Gastrocnemius medialis (tissue), 4 donors: ENCODE data around the gene MSANTD1. TPM values are rescaled to one million over a fixed set of nuclear protein-coding genes. Genes with fewer than 3 reads are reported as not detected.

Source experiments
- ATAC-seq, 2 donors: fragments of 150-250 bp; one replicate each; pipeline ENCODE4 v1.9.1; 2016
- DNase-seq, 2 donors: peaks; one replicate each; pipeline ENCODE4 v3.0.0-alpha.2; 2019
- H3K27ac ChIP-seq, 4 donors: fragments of 200-600 bp; sonication (generic); 1 replicate in 1 of 4; 2 replicates in 3 of 4; pipeline ENCODE4 v1.5.1; 2016 to 2018; ENCODE audit warnings: mild to moderate bottlenecking in 2 of 4, moderate library complexity in 1 of 4
- H3K27me3 ChIP-seq, 3 donors: fragments of 200-600 bp; sonication (generic) in 2 of 3; 1 replicate in 1 of 3; 2 replicates in 2 of 3; pipeline versions ENCODE4 v1.5.1 to v1.6.0; 2016 to 2019; ENCODE audit warnings: mild to moderate bottlenecking in 1 of 3, moderate library complexity in 1 of 3
- H3K36me3 ChIP-seq, 2 donors: fragments of 200-600 bp; sonication (generic) in 1 of 2; one replicate each; pipeline ENCODE4 v1.5.1; 2017 to 2018
- H3K4me1 ChIP-seq, 2 donors: fragments of 200-600 bp; sonication (generic) in 1 of 2; one replicate each; pipeline ENCODE4 v1.5.1; 2016 to 2017; ENCODE audit warnings: mild to moderate bottlenecking in 2 of 2
- H3K4me3 ChIP-seq, 4 donors: fragments of 200-600 bp; sonication (generic) in 3 of 4; 1 replicate in 1 of 4; 2 replicates in 3 of 4; pipeline ENCODE4 v1.5.1; 2016 to 2019; ENCODE audit warnings: mild to moderate bottlenecking in 2 of 4
- H3K9me3 ChIP-seq, 3 donors: fragments of 200-600 bp; sonication (generic) in 2 of 3; 1 replicate in 1 of 3; 2 replicates in 2 of 3; pipeline ENCODE4 v1.5.1; 2016 to 2019
- POLR2A ChIP-seq, 2 donors: fragments of 450-650 bp; IDR thresholded peaks; one replicate each; pipeline ENCODE4 v1.6.1; 2017; ENCODE audit warnings: antibody characterized with exemption in 2 of 2, mild to moderate bottlenecking in 2 of 2, moderate library complexity in 2 of 2
- in situ Hi-C, 4 donors: fragments of 200-750 bp; cut with MboI; loops; one replicate each; pipeline versions ENCODE4 v1.15.0 to v1.8.0; 2017; ENCODE audit warnings: low sequenced_read_pairs in 4 of 4
- intact Hi-C: fragments of 100-400 bp; cut with DNase I; formaldehyde crosslinking; loops from one replicate; pipeline ENCODE4 v1.15.1; 2023; ENCODE audit warnings: low total_unique reads
- total RNA-seq, 4 donors: library from RNA; depleted of rRNA; stranded (reverse); fragments of >200 nt; gene quantifications; one replicate each; pipeline versions ENCODE4 v1.1.0 to v1.2.3, GENCODE V29; 2016
- TF ChIP-seq, protein P1 (sequence below), 5 experiments: fragments of 450-650 bp in 3 of 5; fragments of 200-600 bp in 2 of 5; sonication (generic) in 2 of 5; IDR thresholded peaks in 4 of 5; conservative IDR thresholded peaks in 1 of 5; 1 replicate in 4 of 5; 2 replicates in 1 of 5; pipeline ENCODE4 v1.5.1; 2016 to 2019; ENCODE audit warnings: antibody characterized with exemption in 5 of 5, mild to moderate bottlenecking in 3 of 5, moderate library complexity in 3 of 5

Gene MSANTD1
- total RNA-seq, 4 donors from 2014 or later, result 0.36 to 1.5 (median 0.48) TPM

DNA sequence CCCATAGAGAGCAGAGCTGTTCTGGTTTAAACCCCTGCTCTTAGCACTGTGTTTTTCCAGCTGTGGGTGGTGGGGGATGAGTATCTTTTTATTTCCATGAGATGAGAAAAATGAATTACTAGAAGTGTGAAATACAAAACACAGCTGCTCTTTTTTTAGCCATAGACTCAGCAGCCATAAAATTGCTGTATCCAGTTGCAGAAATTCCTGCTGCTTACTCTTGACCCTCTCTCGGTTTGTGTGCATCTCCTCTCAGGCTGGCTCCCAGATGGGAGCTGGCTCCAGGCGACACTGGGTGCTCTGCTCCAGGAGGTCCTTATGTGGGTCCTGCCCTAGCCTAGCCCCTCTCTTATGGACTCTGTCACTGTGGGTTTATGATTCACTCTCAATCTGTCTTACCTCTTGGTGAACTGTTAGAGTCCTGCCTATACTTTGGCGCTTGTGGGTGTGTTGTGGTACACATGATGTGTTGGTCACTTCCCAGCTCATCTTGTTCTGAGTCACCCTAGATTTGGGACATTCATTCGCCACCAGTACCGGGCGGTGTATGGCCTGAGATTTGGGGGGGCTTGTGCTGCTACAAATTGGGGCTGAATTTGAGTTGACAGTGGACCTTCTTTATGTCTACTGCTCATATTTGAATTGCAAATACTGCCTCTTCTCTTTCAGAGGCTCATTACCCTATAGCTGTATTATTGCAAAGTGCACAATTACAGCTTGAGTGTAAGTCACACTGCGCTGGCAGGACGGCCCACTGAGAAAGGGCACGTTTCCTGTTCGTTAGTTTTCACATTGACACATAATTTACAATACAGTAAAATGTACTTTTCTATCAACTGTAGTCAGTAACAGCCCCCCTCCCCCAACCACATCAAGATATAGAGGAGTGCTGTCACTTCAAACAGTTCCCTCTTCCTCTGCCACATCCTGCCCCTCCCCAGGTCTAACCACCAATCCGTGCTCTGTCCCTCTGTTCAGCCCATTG is 46.9 kb upstream of the MSANTD1 start:
- Histone ChIP-seq H3K9me3 (no peaks in the 10 kb centered on the region), H3K27me3 (no peaks in the 10 kb centered on the region), H3K4me1 (peaks cover 48 to 56% of the 10 kb centered on the region in 2 donors), H3K4me3 (no peak overlapping the region), H3K36me3 (peaks cover 0 to 10% of the 10 kb centered on the region in 2 donors), H3K27ac (peak overlapping the region; percentile 77 to 85 (median 82))
- in situ Hi-C loops, result loop anchor here in 1 of 4 donors (25.0 kb wide), 1 partner anchor 260 kb away; the partner anchor contains the start of gene DOK7
- intact Hi-C loops, result loop anchor here (1.0 to 5.0 kb wide), 3 partner anchors 20 to 280 kb away; no protein-coding TSS in a partner anchor
- DNase-seq, result peak; percentile 40 to 58
- peak; percentile 61 to 67 for ATAC-seq
- TF ChIP-seq, protein P1, sequence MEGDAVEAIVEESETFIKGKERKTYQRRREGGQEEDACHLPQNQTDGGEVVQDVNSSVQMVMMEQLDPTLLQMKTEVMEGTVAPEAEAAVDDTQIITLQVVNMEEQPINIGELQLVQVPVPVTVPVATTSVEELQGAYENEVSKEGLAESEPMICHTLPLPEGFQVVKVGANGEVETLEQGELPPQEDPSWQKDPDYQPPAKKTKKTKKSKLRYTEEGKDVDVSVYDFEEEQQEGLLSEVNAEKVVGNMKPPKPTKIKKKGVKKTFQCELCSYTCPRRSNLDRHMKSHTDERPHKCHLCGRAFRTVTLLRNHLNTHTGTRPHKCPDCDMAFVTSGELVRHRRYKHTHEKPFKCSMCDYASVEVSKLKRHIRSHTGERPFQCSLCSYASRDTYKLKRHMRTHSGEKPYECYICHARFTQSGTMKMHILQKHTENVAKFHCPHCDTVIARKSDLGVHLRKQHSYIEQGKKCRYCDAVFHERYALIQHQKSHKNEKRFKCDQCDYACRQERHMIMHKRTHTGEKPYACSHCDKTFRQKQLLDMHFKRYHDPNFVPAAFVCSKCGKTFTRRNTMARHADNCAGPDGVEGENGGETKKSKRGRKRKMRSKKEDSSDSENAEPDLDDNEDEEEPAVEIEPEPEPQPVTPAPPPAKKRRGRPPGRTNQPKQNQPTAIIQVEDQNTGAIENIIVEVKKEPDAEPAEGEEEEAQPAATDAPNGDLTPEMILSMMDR (IDR thresholded peaks at IDR 0.05 in 4 of 5, conservative IDR thresholded peaks at IDR 0.05 in 1 of 5), result no peak
- peak in 1 of 2 donors; percentile 70 for TF ChIP-seq POLR2A (IDR thresholded peaks at IDR 0.05)

DNA sequence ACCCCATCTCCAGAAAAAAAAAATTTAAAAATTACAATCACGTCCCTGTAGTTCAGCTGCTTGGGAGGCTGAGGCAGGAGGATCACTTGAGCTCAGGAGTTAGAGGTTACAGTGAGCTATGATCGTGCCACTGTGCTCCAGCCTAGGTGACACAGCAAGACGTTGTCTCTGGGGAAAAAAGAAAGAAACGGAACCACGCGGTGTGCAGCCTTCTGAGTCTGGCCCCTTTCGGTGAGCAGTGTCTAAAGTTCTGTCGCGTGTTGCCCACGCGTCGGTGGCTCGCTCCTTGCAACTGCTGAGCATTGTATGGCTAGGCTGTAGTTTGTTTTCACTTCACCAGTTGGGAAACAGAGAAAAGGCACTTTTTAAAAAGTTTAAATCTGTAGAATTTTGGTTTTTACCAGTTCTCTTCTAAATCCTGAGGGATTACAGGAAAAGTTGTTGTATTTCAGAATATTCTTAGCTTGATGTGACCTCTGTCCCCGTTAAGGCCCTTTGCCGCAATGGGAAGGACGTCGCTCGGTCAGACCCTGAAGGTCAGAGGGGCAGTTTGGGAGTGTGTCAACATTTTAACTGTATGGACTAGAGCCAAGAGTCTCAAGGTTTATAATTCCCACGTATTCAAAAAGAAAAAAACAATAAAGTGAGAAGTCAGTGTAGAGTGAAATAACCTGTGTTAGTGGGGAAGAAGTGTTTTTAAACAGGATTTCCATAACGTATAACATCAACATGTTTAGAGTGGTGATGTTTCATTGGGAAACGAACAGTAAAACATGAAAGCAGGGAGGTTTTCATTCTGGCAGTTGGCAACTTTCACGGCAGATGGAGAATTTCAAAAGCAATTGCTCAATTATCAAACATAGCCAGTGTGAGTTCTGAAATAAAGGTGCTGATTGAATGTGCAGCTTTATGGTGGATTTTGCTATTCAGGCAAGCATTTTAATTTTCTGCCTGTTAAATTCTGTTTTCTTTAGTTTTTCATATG is 45.8 kb upstream of the MSANTD1 start:
- H3K9me3 ChIP-seq, result no peaks in the 10 kb centered on the region
- peaks cover 0 to 20% of the 10 kb centered on the region in 2 donors for H3K36me3 ChIP-seq
- H3K27me3 ChIP-seq, result no peaks in the 10 kb centered on the region
- H3K4me1 ChIP-seq, result peaks cover 48 to 59% of the 10 kb centered on the region in 2 donors
- intact Hi-C loops (loop anchor here (5.0 kb wide), 2 partner anchors 96 to 279 kb away; no protein-coding TSS in a partner anchor), in situ Hi-C loops (loop anchor here in 1 of 4 donors (25.0 kb wide), 1 partner anchor 259 kb away; the partner anchor contains the start of gene DOK7)
- peak overlapping the region; percentile 77 to 85 (median 82) for H3K27ac ChIP-seq
- DNase-seq, result peak in 1 of 2 donors; percentile 16
- TF ChIP-seq, protein P1 (IDR thresholded peaks at IDR 0.05 in 4 of 5, conservative IDR thresholded peaks at IDR 0.05 in 1 of 5), result no peak
- no peak for TF ChIP-seq POLR2A (IDR thresholded peaks at IDR 0.05)
- no peak for ATAC-seq
- no peak overlapping the region for H3K4me3 ChIP-seq

DNA sequence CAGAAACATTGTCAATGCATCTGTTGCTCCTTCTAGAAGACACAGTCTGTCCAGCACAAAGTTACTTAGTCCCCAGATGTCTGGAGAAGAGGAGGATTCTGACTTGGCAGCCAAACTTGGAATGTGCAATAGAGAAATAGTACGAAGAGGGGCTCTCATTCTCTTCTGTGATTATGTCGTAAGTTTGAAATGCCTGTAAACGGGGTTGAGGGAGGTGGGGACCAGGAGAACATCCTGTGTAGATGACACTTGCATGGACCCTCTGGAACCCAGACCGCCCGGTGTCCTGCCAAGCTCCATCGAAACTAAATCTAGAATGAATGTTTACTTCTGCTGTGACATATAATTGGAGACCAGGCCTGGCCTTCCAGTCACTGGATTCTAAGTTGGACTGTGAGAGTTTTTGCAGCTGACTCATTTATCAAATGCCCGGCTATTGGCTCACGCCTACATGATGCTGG is 45.0 kb upstream of the MSANTD1 start:
- H3K4me3 ChIP-seq, result no peak overlapping the region
- H3K27ac ChIP-seq, result peak overlapping the region; percentile 77 to 85 (median 82)
- DNase-seq (peak; percentile 57 to 86), ATAC-seq (peak; percentile 33 to 53)
- H3K36me3 ChIP-seq, result peaks cover 0 to 28% of the 10 kb centered on the region in 2 donors
- TF ChIP-seq POLR2A (IDR thresholded peaks at IDR 0.05), result peak in 1 of 2 donors; percentile 24
- TF ChIP-seq, protein P1 (IDR thresholded peaks at IDR 0.05 in 4 of 5, conservative IDR thresholded peaks at IDR 0.05 in 1 of 5), result no peak
- H3K4me1 ChIP-seq, result peaks cover 47 to 59% of the 10 kb centered on the region in 2 donors
- intact Hi-C loops (loop anchor here (1.0 to 5.0 kb wide), 3 partner anchors 17 to 278 kb away; no protein-coding TSS in a partner anchor), in situ Hi-C loops (loop anchor here in 1 of 4 donors (25.0 kb wide), 1 partner anchor 258 kb away; the partner anchor contains the start of gene DOK7)
- H3K9me3 ChIP-seq, result no peaks in the 10 kb centered on the region
- no peaks in the 10 kb centered on the region for H3K27me3 ChIP-seq

DNA sequence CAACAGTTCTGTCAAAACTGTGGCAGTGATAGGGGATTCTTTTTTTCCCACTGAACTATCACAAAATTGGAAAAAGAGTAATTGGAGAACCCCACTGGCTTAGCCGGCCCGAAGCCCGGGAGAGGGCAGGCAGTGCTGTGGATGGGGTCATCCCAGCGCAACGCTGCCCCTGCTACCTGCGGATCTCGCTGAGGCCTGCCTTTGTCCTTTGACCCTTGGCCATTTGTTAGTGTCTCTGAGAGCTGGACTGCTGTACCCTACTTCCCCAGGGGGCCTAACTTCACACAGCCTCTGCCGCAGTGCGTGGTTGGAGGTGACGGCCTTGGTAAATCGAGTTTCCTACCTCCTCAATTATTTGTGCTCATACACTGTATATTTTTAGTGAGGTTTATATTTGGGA is 43.0 kb upstream of the MSANTD1 start:
- no peak for TF ChIP-seq POLR2A (IDR thresholded peaks at IDR 0.05)
- TF ChIP-seq, protein P1 (IDR thresholded peaks at IDR 0.05 in 4 of 5, conservative IDR thresholded peaks at IDR 0.05 in 1 of 5), result no peak
- no peak for ATAC-seq
- intact Hi-C loops, result no loop called here
- H3K4me3 ChIP-seq, result no peak overlapping the region
- DNase-seq, result peak in 1 of 2 donors; percentile 9
- H3K9me3 ChIP-seq, result no peaks in the 10 kb centered on the region
- peaks cover 34 to 45% of the 10 kb centered on the region in 2 donors for H3K4me1 ChIP-seq
- peaks cover 0 to 44% of the 10 kb centered on the region in 2 donors for H3K36me3 ChIP-seq
- no peaks in the 10 kb centered on the region for H3K27me3 ChIP-seq
- H3K27ac ChIP-seq, result peak overlapping the region in 1 of 4 donors; percentile 85
- in situ Hi-C loops, result loop anchor here in 1 of 4 donors (25.0 kb wide), 1 partner anchor 256 kb away; the partner anchor contains the start of gene DOK7
